GM18526 (cell line): ENCODE results near the gene SLC25A21.

ENCODE experiments used
- POLR2A ChIP-seq: IDR thresholded peaks from 3 replicates; pipeline ENCODE4 v1.6.1; 2011; ENCODE audit not compliant: insufficient read length; ENCODE audit errors: extremely low read depth

The SLC25A21 gene

GRCh38 chr14:36915081-36915480 lies 257.3 kb downstream of the SLC25A21 start:
- TF ChIP-seq POLR2A: no peak

DNA sequence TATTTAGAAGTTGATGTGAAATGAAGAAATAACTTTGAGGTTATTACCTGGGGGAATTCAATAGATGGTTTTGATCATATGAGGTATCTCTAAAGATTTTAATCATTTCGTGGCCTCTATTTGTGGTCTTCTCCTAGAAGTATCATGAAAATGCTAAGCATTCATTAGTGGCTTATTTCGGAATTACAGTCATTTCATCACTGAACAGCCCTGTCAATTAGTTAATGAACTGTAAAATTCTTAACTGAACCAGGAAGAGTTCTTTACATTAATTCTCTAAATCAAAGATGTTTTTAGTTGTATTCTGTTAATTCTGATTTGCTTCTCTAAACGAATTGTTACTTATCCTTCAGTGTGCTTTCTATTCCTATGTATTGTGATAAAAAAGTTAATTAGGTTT lies 261.8 kb downstream of the SLC25A21 start:
- TF ChIP-seq POLR2A: no peak

- no peak for TF ChIP-seq POLR2A
Measured at GRCh38 chr14:36905272-36905888, 267.0 kb downstream of the SLC25A21 start.

- TF ChIP-seq POLR2A: no peak
Measured at GRCh38 chr14:36901861-36902260, 270.5 kb downstream of the SLC25A21 start.

- no peak for TF ChIP-seq POLR2A
Measured at GRCh38 chr14:36900846-36901245, 271.6 kb downstream of the SLC25A21 start.

GRCh38 chr14:36884049-36884448 lies 288.4 kb downstream of the SLC25A21 start:
- TF ChIP-seq POLR2A: no peak

GRCh38 chr14:36880276-36880675 lies 292.1 kb downstream of the SLC25A21 start:
- TF ChIP-seq POLR2A: no peak

DNA sequence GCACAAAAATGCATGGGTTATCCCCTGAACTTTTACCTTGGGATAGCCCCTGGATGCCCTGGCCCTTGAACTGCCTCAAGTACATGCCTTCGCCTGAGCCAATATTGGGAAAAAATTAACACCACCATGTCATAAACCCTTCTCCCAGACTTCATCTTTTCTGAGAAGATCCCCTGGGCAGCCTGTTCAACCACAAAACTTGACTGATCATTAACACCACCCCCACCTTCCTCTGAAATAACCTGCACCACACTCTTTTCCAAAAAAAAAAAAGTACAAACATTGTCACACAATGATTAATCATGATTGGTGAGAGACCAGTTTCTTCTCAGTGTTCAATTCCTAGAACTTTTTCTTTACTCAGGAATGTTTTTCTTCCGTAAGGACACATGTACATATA lies 292.8 kb downstream of the SLC25A21 start:
- TF ChIP-seq POLR2A: no peak

GRCh38 chr14:36874396-36875138 lies 297.8 kb downstream of the SLC25A21 start:
- TF ChIP-seq POLR2A: no peak

DNA sequence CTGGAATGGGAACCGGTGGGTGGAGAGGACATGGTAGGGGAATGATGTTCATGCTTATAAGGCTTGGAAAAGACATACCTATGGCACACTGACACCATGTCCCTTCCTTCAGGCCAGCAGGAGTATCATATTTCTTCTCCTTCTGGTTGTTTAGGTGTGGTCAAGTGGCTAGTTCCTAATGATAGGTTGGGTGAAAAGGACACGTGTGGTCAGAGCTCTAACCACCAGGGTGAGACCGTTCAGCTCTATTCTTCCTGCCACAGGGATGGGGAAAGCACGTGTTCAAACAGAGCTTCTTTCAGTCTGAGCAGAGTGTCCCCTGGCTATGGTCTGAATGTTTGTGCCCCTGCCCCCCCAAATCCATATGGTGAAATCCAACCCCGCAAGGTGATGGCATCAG lies 301.6 kb downstream of the SLC25A21 start:
- TF ChIP-seq POLR2A: no peak

GRCh38 chr14:36869125-36869524 lies 303.3 kb downstream of the SLC25A21 start:
- TF ChIP-seq POLR2A: no peak

- TF ChIP-seq POLR2A: no peak
Measured at GRCh38 chr14:36866867-36867266, 305.5 kb downstream of the SLC25A21 start.

DNA sequence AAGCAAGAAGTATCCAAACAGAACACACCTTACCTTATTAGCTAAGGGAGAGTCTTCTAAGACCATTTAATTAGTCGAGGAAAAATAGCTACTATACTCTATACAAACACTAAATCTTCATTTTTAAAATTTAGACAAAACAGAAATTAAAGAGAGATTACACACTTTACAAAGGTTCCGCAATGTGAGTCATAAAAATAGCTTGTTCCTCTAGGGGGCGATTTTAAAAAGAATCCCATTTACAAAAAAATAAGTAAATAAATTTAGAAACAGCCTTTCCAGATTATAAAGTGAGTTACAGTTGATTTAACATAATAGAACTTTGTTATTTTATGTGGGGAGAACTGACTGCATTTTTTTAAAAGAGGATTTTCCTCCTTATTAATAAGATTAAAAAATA lies 309.1 kb downstream of the SLC25A21 start:
- TF ChIP-seq POLR2A: no peak

DNA sequence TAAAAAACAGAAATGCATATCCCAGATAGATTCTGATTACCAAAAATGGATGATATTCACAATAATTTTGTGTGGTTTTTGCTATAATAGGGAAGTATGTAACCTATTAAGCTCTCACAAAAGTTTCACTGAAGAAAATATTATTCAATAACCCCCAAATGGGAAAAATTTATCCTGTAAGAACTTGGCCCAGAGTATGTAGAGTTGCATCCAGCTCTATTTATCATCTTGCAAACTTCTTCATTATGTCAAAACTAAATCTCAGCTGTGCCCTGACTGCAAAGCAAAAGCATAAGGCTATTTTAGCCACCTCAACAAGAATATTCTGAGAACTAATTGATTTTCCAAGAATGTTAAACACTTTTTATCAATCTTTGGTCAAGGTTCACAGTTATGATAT lies 311.6 kb downstream of the SLC25A21 start:
- TF ChIP-seq POLR2A: no peak

- TF ChIP-seq POLR2A: no peak
Measured at GRCh38 chr14:36859119-36859518, 313.3 kb downstream of the SLC25A21 start.

DNA sequence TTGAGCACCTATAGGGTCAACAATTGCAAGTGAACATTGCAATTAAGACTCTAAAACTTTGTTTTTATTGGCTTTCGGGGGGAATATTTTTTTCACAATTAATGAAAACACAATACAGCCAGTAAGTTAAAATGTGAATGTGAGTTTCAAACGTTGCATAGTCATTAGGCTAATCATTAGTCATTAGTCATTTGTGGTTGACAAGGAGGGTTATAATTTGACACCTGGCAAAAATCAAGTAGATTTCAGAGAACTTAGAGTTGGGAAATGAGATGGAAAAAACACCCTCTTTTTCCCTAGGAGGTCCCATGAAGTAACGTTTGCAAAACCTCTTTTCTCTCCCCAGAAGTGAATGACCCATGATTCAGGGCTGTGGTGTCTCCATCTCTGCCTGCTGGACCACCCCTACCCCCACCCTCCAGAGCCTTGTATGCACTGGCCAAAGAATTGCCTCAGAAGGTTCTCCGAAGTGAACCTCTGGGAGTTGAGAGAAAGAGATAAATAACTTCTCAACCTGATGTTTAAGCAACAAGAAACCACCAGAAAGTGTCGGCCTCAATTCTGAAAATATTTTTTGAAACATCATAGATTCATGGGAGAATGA lies 314.5 kb downstream of the SLC25A21 start:
- no peak for TF ChIP-seq POLR2A
